Large intestine (tissue), 3 donors: ENCODE measurements around the gene UROC1. TPM values are rescaled to one million over a fixed set of nuclear protein-coding genes. Genes with fewer than 3 reads are reported as not detected.

Experiments used
- DNase-seq, 2 donors: peaks; one replicate each; pipeline versions ENCODE4 v3.0.0 to v3.0.0-alpha.2; 2013
- H3K27ac ChIP-seq: one replicate; pipeline ENCODE4 v1.5.1; 2013; ENCODE audit warnings: low read length
- H3K27me3 ChIP-seq: 2 replicates; pipeline ENCODE4 v1.6.1; 2013; ENCODE audit warnings: low read length; ENCODE audit not compliant: control insufficient read depth, insufficient read depth
- H3K36me3 ChIP-seq: 2 replicates; pipeline ENCODE4 v1.6.1; 2013; ENCODE audit warnings: low read length; ENCODE audit not compliant: control insufficient read depth, insufficient read depth
- H3K4me1 ChIP-seq: one replicate; pipeline ENCODE4 v1.6.1; 2013; ENCODE audit warnings: low read length; ENCODE audit not compliant: control insufficient read depth, insufficient read depth
- H3K4me3 ChIP-seq: one replicate; pipeline ENCODE4 v1.5.1; 2013; ENCODE audit warnings: low read length
- H3K9me3 ChIP-seq: one replicate; pipeline ENCODE4 v1.6.1; 2013; ENCODE audit warnings: mild to moderate bottlenecking, low read depth, low read length, moderate library complexity; ENCODE audit not compliant: control insufficient read depth
- WGBS: methylation state at CpG from one replicate; pipeline ENCODE4 v1.1.5; 2013; ENCODE audit warnings: low lambda C conversion rate; ENCODE audit not compliant: insufficient coverage; 5-methylcytosine and 5-hydroxymethylcytosine counted together
- polyA plus RNA-seq: library from polyadenylated mRNA; unstranded; fragments of 120-200 nt; gene quantifications from one replicate; pipeline ENCODE4 v1.2.1, GENCODE V29; 2013

Gene UROC1
- polyA plus RNA-seq, 1 donor = 0.06 TPM

GRCh38 chr3:126553284-126554084 is 35.9 kb upstream of the UROC1 start:
- Histone ChIP-seq H3K4me3 (no peak overlapping the region), H3K36me3 (no peaks in the 10 kb centered on the region), H3K4me1 (no peaks in the 10 kb centered on the region), H3K9me3 (no peaks in the 10 kb centered on the region), H3K27me3 (peaks cover 3% of the 10 kb centered on the region), H3K27ac (no peak overlapping the region)
- 40% methylated on average over 1 of the region's 19 CpGs for WGBS
- DNase-seq = no peak

- no peaks in the 10 kb centered on the region for H3K4me1 ChIP-seq
- no CpG with 5 or more reads among the region's 14 CpGs for WGBS
- no peaks in the 10 kb centered on the region for H3K36me3 ChIP-seq
- peaks cover 4% of the 10 kb centered on the region for H3K27me3 ChIP-seq
- no peak for DNase-seq
- no peak overlapping the region for H3K27ac ChIP-seq
- no peak overlapping the region for H3K4me3 ChIP-seq
- H3K9me3 ChIP-seq = no peaks in the 10 kb centered on the region
Observed at GRCh38 chr3:126552688-126553283, 35.2 kb upstream of the UROC1 start.

GRCh38 chr3:126551839-126552687 is 34.5 kb upstream of the UROC1 start:
- DNase-seq = no peak
- H3K4me3 ChIP-seq = no peak overlapping the region
- H3K4me1 ChIP-seq = no peaks in the 10 kb centered on the region
- H3K27ac ChIP-seq = no peak overlapping the region
- peaks cover 4% of the 10 kb centered on the region for H3K27me3 ChIP-seq
- H3K36me3 ChIP-seq = no peaks in the 10 kb centered on the region
- WGBS = no CpG with 5 or more reads among the region's 17 CpGs
- no peaks in the 10 kb centered on the region for H3K9me3 ChIP-seq

GRCh38 chr3:126551121-126551838 is 33.7 kb upstream of the UROC1 start:
- H3K9me3 ChIP-seq = no peaks in the 10 kb centered on the region
- H3K36me3 ChIP-seq = no peaks in the 10 kb centered on the region
- no peak overlapping the region for H3K4me3 ChIP-seq
- WGBS = no CpG with 5 or more reads among the region's 13 CpGs
- H3K4me1 ChIP-seq = no peaks in the 10 kb centered on the region
- DNase-seq = no peak
- H3K27ac ChIP-seq = no peak overlapping the region
- H3K27me3 ChIP-seq = peaks cover 4% of the 10 kb centered on the region

- Histone ChIP-seq H3K27ac (no peak overlapping the region), H3K36me3 (no peaks in the 10 kb centered on the region), H3K27me3 (peaks cover 4% of the 10 kb centered on the region), H3K4me3 (no peak overlapping the region), H3K4me1 (no peaks in the 10 kb centered on the region), H3K9me3 (no peaks in the 10 kb centered on the region)
- no CpG with 5 or more reads among the region's 11 CpGs for WGBS
- no peak for DNase-seq
Observed at GRCh38 chr3:126550488-126551051, 33.0 kb upstream of the UROC1 start.

GRCh38 chr3:126549861-126550487 is 32.4 kb upstream of the UROC1 start:
- Histone ChIP-seq H3K4me3 (no peak overlapping the region), H3K4me1 (no peaks in the 10 kb centered on the region), H3K9me3 (no peaks in the 10 kb centered on the region), H3K27ac (no peak overlapping the region), H3K27me3 (peaks cover 4% of the 10 kb centered on the region), H3K36me3 (no peaks in the 10 kb centered on the region)
- DNase-seq = no peak
- WGBS = no CpG with 5 or more reads among the region's 12 CpGs

GRCh38 chr3:126548556-126549466 is 31.2 kb upstream of the UROC1 start:
- H3K27ac ChIP-seq = no peak overlapping the region
- no peak overlapping the region for H3K4me3 ChIP-seq
- peaks cover 3% of the 10 kb centered on the region for H3K36me3 ChIP-seq
- no peaks in the 10 kb centered on the region for H3K9me3 ChIP-seq
- no peak for DNase-seq
- H3K4me1 ChIP-seq = no peaks in the 10 kb centered on the region
- peaks cover 4% of the 10 kb centered on the region for H3K27me3 ChIP-seq
- no CpG with 5 or more reads among the region's 9 CpGs for WGBS

GRCh38 chr3:126547721-126548120 is 30.1 kb upstream of the UROC1 start:
- WGBS = no CpG with 5 or more reads among the region's 1 CpG
- no peak for DNase-seq
- H3K4me1 ChIP-seq = no peaks in the 10 kb centered on the region
- peaks cover 14% of the 10 kb centered on the region for H3K36me3 ChIP-seq
- H3K4me3 ChIP-seq = no peak overlapping the region
- no peak overlapping the region for H3K27ac ChIP-seq
- no peaks in the 10 kb centered on the region for H3K9me3 ChIP-seq
- H3K27me3 ChIP-seq = peaks cover 6% of the 10 kb centered on the region
